Right lung (tissue), 5 donors: ENCODE data around the gene S100A11. TPM values are rescaled to one million over a fixed set of nuclear protein-coding genes. Genes with fewer than 3 reads are reported as not detected.

Source experiments
- DNase-seq, 2 donors: peaks; one replicate each; pipeline ENCODE4 v3.0.0-alpha.2; 2013
- polyA plus RNA-seq, 5 donors: library from polyadenylated mRNA; unstranded; fragments of 120-200 nt; gene quantifications; one replicate each; pipeline versions ENCODE4 v1.2.1 to v1.2.3, GENCODE V29; 2013; ENCODE audit warnings: inconsistent platforms in 1 of 5, low replicate concordance in 1 of 5; ENCODE audit not compliant: insufficient read length in 5 of 5, insufficient read depth in 1 of 5

S100A11 gene
- polyA plus RNA-seq, 5 donors = 215 to 317 (median 226) TPM

GRCh38 chr1:152043870-152044269 is 7.1 kb upstream of the S100A11 start:
- no peak for DNase-seq

- no peak for DNase-seq
Measured at GRCh38 chr1:152042030-152042429, 5.2 kb upstream of the S100A11 start.

GRCh38 chr1:152039886-152040285 is 3.1 kb upstream of the S100A11 start:
- no peak for DNase-seq

GRCh38 chr1:152039461-152039860 is 2.7 kb upstream of the S100A11 start:
- no peak for DNase-seq

- no peak for DNase-seq
Measured at GRCh38 chr1:152038871-152039270, 2.1 kb upstream of the S100A11 start.

- DNase-seq = no peak
Measured at GRCh38 chr1:152035539-152036266, 1.1 kb downstream of the S100A11 start.

GRCh38 chr1:152034654-152035538 is 1.9 kb downstream of the S100A11 start:
- peak in 1 of 2 donors; percentile 41 for DNase-seq

- DNase-seq = no peak
Measured at GRCh38 chr1:152034324-152034653, 2.5 kb downstream of the S100A11 start.

GRCh38 chr1:152029929-152030211 is 6.9 kb downstream of the S100A11 start:
- DNase-seq = no peak

- DNase-seq = no peak
Measured at GRCh38 chr1:152029144-152029928, 7.5 kb downstream of the S100A11 start.

- DNase-seq = no peak
Measured at GRCh38 chr1:152026895-152027294, 9.9 kb downstream of the S100A11 start.

GRCh38 chr1:152024223-152024622 is 12.6 kb downstream of the S100A11 start:
- no peak for DNase-seq

GRCh38 chr1:152023221-152023620 is 13.6 kb downstream of the S100A11 start:
- DNase-seq = no peak

- no peak for DNase-seq
Measured at GRCh38 chr1:152022474-152022873, 14.3 kb downstream of the S100A11 start.

GRCh38 chr1:152021569-152021968 is 15.2 kb downstream of the S100A11 start:
- DNase-seq = no peak

GRCh38 chr1:152020849-152021248 is 16.0 kb downstream of the S100A11 start:
- DNase-seq = no peak

- no peak for DNase-seq
Measured at GRCh38 chr1:152018537-152018936, 18.3 kb downstream of the S100A11 start.

GRCh38 chr1:152015766-152016165 is 21.0 kb downstream of the S100A11 start:
- DNase-seq = no peak

- DNase-seq = no peak
Measured at GRCh38 chr1:152014943-152015342, 21.9 kb downstream of the S100A11 start.

GRCh38 chr1:152013664-152014237 is 23.1 kb downstream of the S100A11 start:
- no peak for DNase-seq

- DNase-seq = no peak
Measured at GRCh38 chr1:152009691-152010090, 27.1 kb downstream of the S100A11 start.

- DNase-seq = no peak
Measured at GRCh38 chr1:152007047-152007446, 29.8 kb downstream of the S100A11 start.
